Activated naive CD8-positive, alpha-beta T cell treated with anti-CD3 and anti-CD28 coated beads, Interleukin-2, amount 10 ng/mL, durations not matched to agents 7 days and 5 days (primary cell): ENCODE data around the gene HLA-DRA. TPM values are rescaled to one million over a fixed set of nuclear protein-coding genes. Genes with fewer than 3 reads are reported as not detected.
A peak's percentile ranks its signal among the peaks of the same experiment; 100 is the strongest.

Experiments used
- ATAC-seq: fragments of 150-1000 bp; cut with Tn5 transposase; one replicate; pipeline ENCODE4 v1.10.0; 2021; ENCODE audit warnings: low read depth, moderate library complexity
- POLR2A ChIA-PET: fragments of 350-600 bp; sonication (Branson Sonifier 250); formaldehyde crosslinking; loops from one replicate; lab custom pipeline; 2021; ENCODE audit warnings: antibody characterized with exemption; lab: Charles Lee
- DNase-seq: peaks from one replicate; pipeline ENCODE4 v3.0.0; 2021
- H3K27ac Mint-ChIP-seq: one replicate; pipeline ENCODE4 v1.8.0; 2022; ENCODE audit warnings: mild to moderate bottlenecking, mixed read lengths
- H3K27me3 Mint-ChIP-seq: one replicate; pipeline ENCODE4 v1.8.0; 2022; ENCODE audit warnings: mild to moderate bottlenecking, moderate library complexity, mixed read lengths
- H3K36me3 Mint-ChIP-seq: one replicate; pipeline ENCODE4 v1.8.0; 2021; ENCODE audit warnings: mild to moderate bottlenecking, mixed read lengths
- H3K4me1 Mint-ChIP-seq: one replicate; pipeline ENCODE4 v1.8.0; 2021; ENCODE audit warnings: mixed read lengths
- H3K4me3 Mint-ChIP-seq: one replicate; pipeline ENCODE4 v1.8.0; 2022; ENCODE audit warnings: mild to moderate bottlenecking, moderate library complexity, mixed read lengths
- H3K9me3 Mint-ChIP-seq: one replicate; pipeline ENCODE4 v1.8.0; 2021; ENCODE audit warnings: mixed read lengths
- total RNA-seq, 2 experiments: library from RNA; stranded (reverse); gene quantifications; one replicate each; pipeline ENCODE4 v1.2.3, GENCODE V29; 2021

HLA-DRA gene
- total RNA-seq = 10 to 100 TPM; 25.8 to 26.1 TPM

GRCh38 chr6:32439602-32440214 is at the start of gene HLA-DRA:
HLA-DRA (plus strand) TSS chr6:32439887; CDS start chr6:32439951, 64 bp downstream.
- Mint-ChIP-seq H3K36me3 (peaks cover 1% of the 10 kb centered on the region), H3K27me3 (peaks cover 29% of the 10 kb centered on the region), H3K9me3 (peaks cover 4% of the 10 kb centered on the region), H3K4me1 (peaks cover 19% of the 10 kb centered on the region), H3K4me3 (peak within 1 kb of the TSS; percentile 78), H3K27ac (peak within 1 kb of the TSS; percentile 66)
- DNase-seq = no peak
- peak; percentile 76 for ATAC-seq
- POLR2A ChIA-PET = no interaction called here

- peaks cover 23% of the 10 kb centered on the region for H3K27me3 Mint-ChIP-seq
- H3K4me1 Mint-ChIP-seq = no peaks in the 10 kb centered on the region
- H3K4me3 Mint-ChIP-seq = no peak overlapping the region
- POLR2A ChIA-PET = no interaction called here
- ATAC-seq (no peak), DNase-seq (no peak)
- H3K9me3 Mint-ChIP-seq = no peaks in the 10 kb centered on the region
- H3K27ac Mint-ChIP-seq = no peak overlapping the region
- no peaks in the 10 kb centered on the region for H3K36me3 Mint-ChIP-seq
These were observed 48.2 kb upstream of the HLA-DRA start for GRCh38 chr6:32391505-32391904.

- Mint-ChIP-seq H3K27me3 (peaks cover 23% of the 10 kb centered on the region), H3K4me3 (no peak overlapping the region), H3K9me3 (no peaks in the 10 kb centered on the region), H3K27ac (no peak overlapping the region), H3K36me3 (no peaks in the 10 kb centered on the region), H3K4me1 (no peaks in the 10 kb centered on the region)
- DNase-seq (no peak), ATAC-seq (no peak)
- POLR2A ChIA-PET = no interaction called here
These were observed 45.8 kb upstream of the HLA-DRA start for GRCh38 chr6:32393665-32394420.

GRCh38 chr6:32396028-32396427 is 43.7 kb upstream of the HLA-DRA start:
- Mint-ChIP-seq H3K27me3 (peaks cover 8% of the 10 kb centered on the region), H3K36me3 (no peaks in the 10 kb centered on the region), H3K4me3 (no peak overlapping the region), H3K4me1 (no peaks in the 10 kb centered on the region), H3K27ac (no peak overlapping the region), H3K9me3 (no peaks in the 10 kb centered on the region)
- ATAC-seq (no peak), DNase-seq (no peak)
- POLR2A ChIA-PET = no interaction called here

GRCh38 chr6:32397252-32397920 is 42.3 kb upstream of the HLA-DRA start:
- peaks cover 15% of the 10 kb centered on the region for H3K27me3 Mint-ChIP-seq
- no peak overlapping the region for H3K4me3 Mint-ChIP-seq
- H3K4me1 Mint-ChIP-seq = no peaks in the 10 kb centered on the region
- no peak for DNase-seq
- H3K36me3 Mint-ChIP-seq = no peaks in the 10 kb centered on the region
- POLR2A ChIA-PET = no interaction called here
- no peaks in the 10 kb centered on the region for H3K9me3 Mint-ChIP-seq
- no peak overlapping the region for H3K27ac Mint-ChIP-seq
- no peak for ATAC-seq

GRCh38 chr6:32401284-32401963 is 38.3 kb upstream of the HLA-DRA start:
- DNase-seq = no peak
- Mint-ChIP-seq H3K9me3 (no peaks in the 10 kb centered on the region), H3K27ac (no peak overlapping the region), H3K4me1 (no peaks in the 10 kb centered on the region), H3K27me3 (peaks cover 29% of the 10 kb centered on the region), H3K36me3 (no peaks in the 10 kb centered on the region), H3K4me3 (no peak overlapping the region)
- ATAC-seq = no peak
- POLR2A ChIA-PET = no interaction called here

- ATAC-seq (no peak), DNase-seq (no peak)
- H3K4me3 Mint-ChIP-seq = no peak overlapping the region
- H3K9me3 Mint-ChIP-seq = no peaks in the 10 kb centered on the region
- H3K27me3 Mint-ChIP-seq = peaks cover 42% of the 10 kb centered on the region
- no peak overlapping the region for H3K27ac Mint-ChIP-seq
- POLR2A ChIA-PET = no interaction called here
- no peaks in the 10 kb centered on the region for H3K36me3 Mint-ChIP-seq
- H3K4me1 Mint-ChIP-seq = no peaks in the 10 kb centered on the region
These were observed 36.9 kb upstream of the HLA-DRA start for GRCh38 chr6:32402812-32403211.

- Mint-ChIP-seq H3K36me3 (no peaks in the 10 kb centered on the region), H3K4me1 (no peaks in the 10 kb centered on the region), H3K27ac (no peak overlapping the region), H3K4me3 (no peak overlapping the region), H3K9me3 (no peaks in the 10 kb centered on the region), H3K27me3 (peaks cover 54% of the 10 kb centered on the region)
- ATAC-seq (no peak), DNase-seq (no peak)
- POLR2A ChIA-PET = no interaction called here
These were observed 34.0 kb upstream of the HLA-DRA start for GRCh38 chr6:32405656-32406055.

- Mint-ChIP-seq H3K4me3 (no peak overlapping the region), H3K27ac (no peak overlapping the region), H3K4me1 (no peaks in the 10 kb centered on the region), H3K9me3 (no peaks in the 10 kb centered on the region), H3K36me3 (no peaks in the 10 kb centered on the region), H3K27me3 (peaks cover 52% of the 10 kb centered on the region)
- DNase-seq (no peak), ATAC-seq (no peak)
- POLR2A ChIA-PET = no interaction called here
These were observed 33.5 kb upstream of the HLA-DRA start for GRCh38 chr6:32406197-32406596.

- H3K36me3 Mint-ChIP-seq = no peaks in the 10 kb centered on the region
- ATAC-seq (no peak), DNase-seq (no peak)
- H3K4me3 Mint-ChIP-seq = no peak within 1 kb of the TSS
- POLR2A ChIA-PET = no interaction called here
- no peaks in the 10 kb centered on the region for H3K9me3 Mint-ChIP-seq
- no peaks in the 10 kb centered on the region for H3K4me1 Mint-ChIP-seq
- peaks cover 50% of the 10 kb centered on the region for H3K27me3 Mint-ChIP-seq
- H3K27ac Mint-ChIP-seq = no peak within 1 kb of the TSS
These were observed 32.8 kb upstream of the HLA-DRA start, which contains the start of gene BTNL2 for GRCh38 chr6:32406857-32407256. BTNL2 (minus strand) TSS chr6:32407181; CDS start chr6:32407123, 58 bp downstream.

- Mint-ChIP-seq H3K4me3 (no peak overlapping the region), H3K9me3 (no peaks in the 10 kb centered on the region), H3K27ac (no peak overlapping the region), H3K36me3 (no peaks in the 10 kb centered on the region), H3K4me1 (peaks cover 10% of the 10 kb centered on the region), H3K27me3 (peaks cover 64% of the 10 kb centered on the region)
- no peak for DNase-seq
- ATAC-seq = no peak
- POLR2A ChIA-PET = no interaction called here
These were observed 28.8 kb upstream of the HLA-DRA start for GRCh38 chr6:32410906-32411305.

GRCh38 chr6:32411566-32412327 is 27.9 kb upstream of the HLA-DRA start:
- Mint-ChIP-seq H3K4me1 (peaks cover 10% of the 10 kb centered on the region), H3K27ac (no peak overlapping the region), H3K9me3 (no peaks in the 10 kb centered on the region), H3K36me3 (no peaks in the 10 kb centered on the region), H3K27me3 (peaks cover 64% of the 10 kb centered on the region), H3K4me3 (no peak overlapping the region)
- DNase-seq (no peak), ATAC-seq (no peak)
- POLR2A ChIA-PET = no interaction called here
